NCI-H187 (cell line): ENCODE results near the gene PPHLN1.
A peak's percentile ranks its signal among the peaks of the same experiment; 100 is the strongest.
"Not testable (repeated sequence)": the region's sequence is repeated elsewhere in the genome, so short reads cannot be mapped to it uniquely, and the experiment has no call there.

ENCODE experiments used
- DNase-seq, 2 experiments: peaks; one replicate each; lab custom pipeline; 2025; lab: John Stamatoyannopoulos, UW

PPHLN1 gene

GRCh38 chr12:42323856-42324255, 2.1 kb upstream of the PPHLN1 start:
- no peak for DNase-seq

DNA sequence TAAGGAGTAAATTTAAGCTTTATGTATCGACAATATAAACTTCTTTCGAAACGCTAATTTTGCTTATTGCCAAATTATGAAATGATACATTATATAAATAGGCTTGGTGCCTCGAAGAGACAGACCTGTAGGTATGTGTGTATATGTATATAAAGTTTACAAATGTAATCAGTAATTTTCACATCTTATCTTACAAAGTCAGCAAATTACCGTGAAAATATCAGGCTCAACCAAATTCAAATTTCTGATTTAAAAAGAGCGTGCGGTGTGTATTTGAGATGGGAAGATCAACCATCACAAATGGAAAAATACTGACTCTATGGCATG, 678 bp upstream of the PPHLN1 start:
- no peak for DNase-seq

DNA sequence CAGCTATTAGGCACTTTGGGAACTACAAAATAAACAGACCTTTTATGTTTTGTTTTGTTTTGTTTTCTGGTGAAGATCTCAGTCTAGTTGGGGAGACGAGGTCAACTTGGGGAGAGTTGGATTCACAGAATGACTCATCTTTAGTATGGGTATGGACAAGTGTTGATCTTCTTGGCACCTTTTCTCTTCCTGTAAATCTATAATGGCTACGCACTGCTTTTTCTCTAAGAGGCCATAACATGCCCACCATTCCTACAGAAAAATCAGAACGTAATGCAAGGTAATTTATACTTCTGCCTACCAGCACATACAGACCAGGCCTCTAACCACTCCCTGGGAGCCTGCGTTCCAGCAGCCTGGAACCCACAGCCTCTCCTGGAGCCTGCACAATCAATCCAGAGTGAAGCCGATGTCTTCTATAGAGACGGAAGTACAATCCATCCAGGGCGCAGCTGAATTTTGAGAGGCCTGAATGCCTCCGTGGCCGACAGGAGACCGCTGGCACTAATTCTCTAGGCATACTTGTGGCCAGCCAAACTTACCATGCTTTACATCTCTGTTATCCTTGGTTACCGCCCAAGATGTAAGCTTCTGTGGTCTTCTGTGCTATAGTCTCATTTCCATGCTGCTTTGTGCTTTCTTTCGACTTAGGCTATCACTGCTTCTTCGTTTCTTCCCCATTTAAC, 717 bp downstream of the PPHLN1 start:
- no peak for DNase-seq

DNA sequence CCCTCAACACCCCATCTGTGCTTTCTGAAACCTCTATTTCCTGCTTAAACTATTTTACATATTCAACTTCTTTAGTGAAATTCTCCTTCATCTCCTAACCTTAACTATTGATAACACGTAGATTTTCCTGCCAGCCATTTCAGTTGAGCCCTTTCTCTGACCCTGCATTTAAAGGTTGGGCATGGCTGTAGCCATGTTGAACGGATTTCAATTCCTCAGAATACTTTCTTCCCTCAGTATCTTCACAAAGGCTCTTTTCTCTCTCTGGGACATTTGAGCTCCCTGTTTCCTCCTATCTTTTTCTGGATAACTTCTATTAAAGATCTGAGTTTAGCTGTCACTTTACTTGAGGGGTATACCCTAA, 1.2 kb downstream of the PPHLN1 start:
- no peak for DNase-seq

DNA sequence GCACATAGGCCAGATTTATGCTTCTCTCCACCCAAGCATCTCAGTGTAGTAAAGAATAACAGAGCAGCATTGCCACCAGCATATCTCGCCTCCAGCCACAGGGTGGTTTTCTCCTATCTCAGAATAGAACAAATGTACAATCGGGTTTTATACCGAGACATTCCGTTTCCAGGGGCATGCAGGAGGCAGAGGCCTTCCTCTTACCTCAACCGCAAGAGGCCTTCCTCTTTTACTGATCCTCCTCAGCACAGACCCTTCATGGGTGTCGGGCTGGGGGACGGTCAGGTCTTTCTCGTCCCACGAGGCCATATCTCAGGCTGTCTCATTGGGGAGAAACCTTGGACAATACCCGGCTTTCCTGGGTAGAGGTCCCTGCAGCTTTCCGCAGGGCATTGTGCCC, 4.1 kb downstream of the PPHLN1 start:
- DNase-seq: not testable (repeated sequence)

DNA sequence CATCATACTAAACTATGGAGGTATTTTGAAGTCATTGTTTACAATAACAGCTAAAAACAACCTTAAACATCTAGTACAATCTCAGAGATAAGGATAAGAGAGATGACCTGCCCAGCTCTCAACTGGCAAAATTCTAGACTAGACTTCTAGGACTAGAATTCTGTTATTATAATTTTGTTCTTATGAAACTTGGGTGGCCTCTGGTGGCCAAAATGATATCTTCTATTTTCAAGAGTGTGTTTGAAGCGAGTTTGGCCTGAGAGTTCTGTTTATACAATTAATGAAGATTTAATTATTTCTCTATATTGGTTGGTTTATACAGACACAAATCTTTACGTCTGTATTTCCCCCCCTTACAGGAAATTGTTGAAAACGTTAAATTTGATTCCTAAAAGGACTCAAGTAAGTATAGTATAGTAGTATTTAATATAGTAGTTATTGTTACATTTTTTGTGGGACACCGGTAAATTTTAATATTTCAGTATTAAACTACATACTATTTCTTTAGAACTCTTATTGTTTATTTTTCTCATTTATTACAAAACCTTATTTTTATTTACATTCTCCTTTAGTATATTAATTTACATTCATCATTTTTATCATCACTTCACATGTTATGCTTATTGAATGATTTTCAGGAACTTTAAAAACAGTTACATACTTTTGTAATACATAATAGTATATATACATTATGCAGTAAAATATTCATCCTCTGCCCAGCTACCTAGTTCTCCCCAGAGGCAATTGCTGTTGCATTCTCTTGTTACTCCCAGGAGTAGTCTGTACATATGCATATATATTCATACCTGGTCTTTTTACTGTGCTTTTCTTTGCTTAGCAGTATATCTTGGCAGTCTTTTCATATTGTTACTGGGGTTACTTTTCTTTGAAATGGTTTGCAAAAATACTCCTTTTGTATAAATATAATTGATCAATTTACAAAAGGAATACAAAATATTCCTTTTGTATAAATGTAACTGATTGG, 6.6 kb downstream of the PPHLN1 start:
- DNase-seq: peak; percentile 18 to 19

GRCh38 chr12:42336286-42336685, 10.3 kb downstream of the PPHLN1 start:
- no peak for DNase-seq

- no peak for DNase-seq
Observed at GRCh38 chr12:42338280-42338679, 12.3 kb downstream of the PPHLN1 start.

DNA sequence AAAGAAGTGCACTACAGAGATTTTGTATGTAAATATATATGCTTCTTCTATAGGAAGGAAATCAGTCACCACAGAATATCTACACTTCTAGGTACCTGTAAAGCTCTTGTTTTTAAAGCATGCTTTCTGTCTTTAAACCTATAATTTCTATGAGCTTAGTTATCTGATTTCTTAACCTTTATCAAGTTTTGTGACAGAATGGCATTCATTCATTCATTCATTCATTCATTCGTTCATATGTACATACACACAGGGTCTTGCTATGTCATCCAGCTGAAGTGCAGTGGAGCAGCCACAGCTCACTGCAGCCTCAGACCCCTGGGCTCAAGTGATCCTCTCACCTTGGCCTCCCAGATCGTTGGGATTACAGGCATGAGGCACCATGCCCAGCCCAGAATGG, 16.1 kb downstream of the PPHLN1 start:
- no peak for DNase-seq

DNA sequence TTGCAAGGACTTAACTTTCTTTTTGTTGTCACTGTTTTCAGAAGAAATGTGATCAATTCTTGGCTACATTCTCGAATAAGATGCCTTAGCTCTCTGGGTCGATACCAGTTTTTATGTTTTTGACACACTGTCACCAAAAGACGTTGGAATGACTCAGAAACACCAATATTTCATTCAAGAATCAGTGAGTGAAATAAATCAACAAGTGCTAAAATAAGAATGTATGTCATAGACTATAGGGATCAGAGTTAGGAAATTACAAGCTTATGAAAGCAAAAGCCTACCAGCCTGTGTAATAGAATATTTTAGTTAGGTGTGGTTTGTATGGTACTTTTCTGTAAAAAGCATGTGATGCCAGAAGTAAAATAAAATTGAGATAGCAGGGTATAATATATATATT, 17.8 kb downstream of the PPHLN1 start:
- no peak for DNase-seq

DNA sequence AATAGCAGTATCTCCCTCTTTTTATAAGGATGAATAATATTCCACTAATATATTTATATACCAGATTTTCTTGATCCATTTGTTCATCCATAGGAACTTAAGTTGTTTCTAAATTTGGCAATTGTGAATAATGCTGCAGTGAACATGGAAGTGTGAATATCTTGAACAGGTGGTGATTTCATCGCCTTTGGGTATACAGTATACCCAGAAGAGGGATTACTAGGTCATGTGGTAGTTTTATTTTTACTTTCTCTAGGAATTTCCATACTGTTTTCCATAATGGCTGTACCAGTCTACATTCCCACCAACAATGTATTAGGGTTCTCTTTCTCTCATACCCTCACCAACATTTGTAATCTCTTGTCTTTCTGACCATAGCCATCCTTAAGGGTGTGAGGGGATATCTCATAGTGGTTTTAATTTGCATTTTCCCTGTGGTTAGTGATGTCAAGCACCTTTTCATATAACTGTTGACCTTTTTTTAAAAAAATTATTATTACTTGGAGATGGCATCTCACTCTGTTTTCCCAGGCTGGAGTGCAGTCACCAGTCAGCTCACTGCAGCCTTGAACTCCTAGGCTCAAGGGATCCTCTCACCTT, 20.5 kb downstream of the PPHLN1 start:
- DNase-seq: no peak

DNA sequence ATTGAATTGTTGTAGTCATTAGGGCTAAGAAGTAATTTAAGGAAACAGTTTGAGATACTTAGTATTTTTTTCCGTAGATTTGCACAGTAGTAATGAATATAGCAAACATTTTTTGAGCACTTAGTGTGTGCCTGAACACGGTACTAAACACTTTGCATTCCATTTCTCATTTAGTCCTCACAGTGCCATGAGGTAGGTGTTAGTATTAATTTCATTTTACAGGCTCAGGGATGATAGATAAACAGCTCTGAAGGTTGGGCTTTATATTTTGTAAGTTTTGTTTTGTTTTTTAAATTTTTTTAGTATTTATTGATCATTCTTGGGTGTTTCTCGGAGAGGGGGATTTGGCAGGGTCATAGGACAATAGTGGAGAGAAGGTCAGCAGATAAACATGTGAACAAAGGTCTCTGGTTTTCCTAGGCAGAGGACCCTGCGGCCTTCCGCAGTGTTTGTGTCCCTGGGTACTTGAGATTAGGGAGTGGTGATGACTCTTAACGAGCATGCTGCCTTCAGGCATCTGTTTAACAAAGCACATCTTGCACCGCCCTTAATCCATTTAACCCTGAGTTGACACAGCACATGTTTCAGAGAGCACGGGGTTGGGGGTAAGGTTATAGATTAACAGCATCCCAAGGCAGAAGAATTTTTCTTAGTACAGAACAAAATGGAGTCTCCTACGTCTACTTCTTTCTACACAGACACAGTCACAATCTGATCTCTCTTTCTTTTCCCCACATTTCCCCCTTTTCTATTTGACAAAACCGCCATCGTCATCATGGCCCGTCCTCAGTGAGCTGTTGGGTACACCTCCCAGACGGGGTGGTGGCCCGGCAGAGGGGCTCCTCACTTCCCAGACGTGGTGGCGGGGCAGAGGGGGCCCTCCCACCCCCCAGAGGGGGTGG, 23.4 kb downstream of the PPHLN1 start:
- not testable (repeated sequence) for DNase-seq

GRCh38 chr12:42350021-42350407, 24.0 kb downstream of the PPHLN1 start:
- not testable (repeated sequence) for DNase-seq

DNA sequence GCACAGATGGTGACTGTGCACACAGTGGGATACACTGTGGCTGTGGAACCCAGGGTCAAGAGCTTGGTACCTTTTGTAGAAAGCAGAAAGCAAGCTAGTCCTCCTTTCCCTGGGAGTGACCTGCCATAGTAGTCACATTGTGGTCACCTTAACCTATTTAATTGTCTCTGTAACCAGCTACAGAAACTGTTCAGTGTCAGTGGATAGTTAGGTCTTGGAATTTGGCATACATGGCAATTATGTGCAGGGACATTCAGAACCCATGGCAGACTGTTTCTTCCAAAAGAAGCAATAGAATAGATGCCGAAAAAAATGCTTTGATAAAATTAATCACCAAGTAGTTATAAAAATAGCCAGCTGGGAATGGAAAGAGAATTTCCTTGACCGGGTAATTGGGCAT, 30.4 kb downstream of the PPHLN1 start:
- DNase-seq: no peak

DNA sequence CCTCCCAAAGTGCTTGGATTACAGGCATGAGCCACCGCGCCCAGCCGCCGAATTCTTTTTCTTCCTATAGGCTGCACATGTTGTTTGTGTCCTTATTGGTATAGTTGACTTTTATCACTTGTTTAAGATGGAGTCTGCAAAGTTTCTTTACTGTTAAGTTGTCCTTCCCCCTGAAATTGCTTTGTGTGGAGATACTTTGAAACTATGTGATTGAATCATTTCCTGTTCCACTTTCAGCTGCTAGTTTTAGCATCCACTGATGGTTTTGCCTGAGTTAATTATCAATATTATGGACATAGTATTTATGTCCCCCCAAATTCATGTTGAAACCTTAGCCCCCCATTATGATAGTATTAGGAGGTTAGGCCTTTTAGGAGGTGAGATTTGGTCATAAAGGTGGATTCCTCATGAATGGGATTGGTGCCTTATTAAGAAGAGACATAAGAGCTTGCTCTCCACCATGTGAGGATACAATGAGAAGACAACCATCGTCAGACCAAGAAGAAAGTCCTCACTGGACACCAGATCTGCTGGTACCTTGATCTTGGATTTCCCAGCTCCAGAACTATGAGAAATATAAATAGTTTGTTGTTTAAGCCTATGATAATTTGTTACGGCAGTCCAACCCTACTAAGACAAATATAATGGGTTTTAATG, 34.9 kb downstream of the PPHLN1 start:
- DNase-seq: no peak

- no peak for DNase-seq
Observed at GRCh38 chr12:42361909-42362646, 36.1 kb downstream of the PPHLN1 start.

DNA sequence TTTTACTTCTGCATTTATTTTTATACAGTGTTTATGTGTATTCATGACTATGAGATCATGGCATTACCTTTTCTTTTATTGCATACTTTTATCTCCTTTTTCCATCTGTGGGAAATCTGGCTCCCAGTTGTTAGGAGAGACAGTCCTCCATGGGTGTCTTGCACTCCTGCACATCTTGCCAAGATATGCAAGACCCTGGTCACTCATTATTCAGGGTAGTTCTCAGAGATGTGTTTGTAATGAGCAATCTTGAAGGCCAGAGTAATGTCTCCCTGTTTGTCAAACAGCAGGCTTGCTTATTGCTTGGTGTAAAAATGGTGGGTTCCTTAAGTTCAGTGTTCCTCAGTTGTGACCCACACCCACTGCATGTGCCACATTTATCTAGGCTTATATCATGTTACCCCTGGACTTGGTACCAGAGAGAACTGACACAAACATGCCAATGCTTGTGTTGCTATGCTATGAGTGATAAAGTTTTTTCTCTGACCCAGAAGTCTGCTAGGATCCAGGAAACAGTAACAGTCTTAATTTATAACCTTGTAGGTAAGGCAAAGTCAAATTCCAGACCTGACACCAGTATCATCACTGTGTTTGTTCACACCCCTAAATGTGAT, 36.8 kb downstream of the PPHLN1 start:
- DNase-seq: no peak

DNA sequence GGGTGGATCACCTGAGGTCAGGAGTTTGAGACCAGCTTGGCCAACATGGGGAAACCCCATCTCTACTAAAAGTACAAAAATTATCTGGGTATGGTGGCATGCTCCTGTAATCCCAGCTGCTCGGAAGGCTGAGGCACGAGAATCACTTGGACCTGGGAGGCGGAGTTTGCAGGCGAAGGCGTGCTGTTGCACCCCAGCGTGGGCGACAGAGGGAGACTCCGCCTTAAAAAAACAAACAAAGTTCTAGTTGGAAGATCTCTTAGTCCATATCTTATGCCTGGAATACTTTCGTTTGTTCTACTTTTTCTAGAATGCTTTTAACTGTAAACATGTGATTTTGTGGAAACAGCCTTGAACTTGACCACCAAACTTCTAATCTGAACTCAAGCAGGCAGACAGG, 38.7 kb downstream of the PPHLN1 start:
- DNase-seq: no peak

GRCh38 chr12:42365486-42365885, 39.5 kb downstream of the PPHLN1 start:
- no peak for DNase-seq

GRCh38 chr12:42370013-42370412, 44.0 kb downstream of the PPHLN1 start:
- no peak for DNase-seq
